HuH-7.5 (cell line): Measurements from ENCODE around the gene TBL3.

Experiments
- DNase-seq: peaks from one replicate; pipeline ENCODE4 v3.0.0; 2011; ENCODE audit warnings: low spot score

TBL3 gene

GRCh38 chr16:2016407-2016922 lies 44.6 kb downstream of the TBL3 start:
- DNase-seq = no peak

DNA sequence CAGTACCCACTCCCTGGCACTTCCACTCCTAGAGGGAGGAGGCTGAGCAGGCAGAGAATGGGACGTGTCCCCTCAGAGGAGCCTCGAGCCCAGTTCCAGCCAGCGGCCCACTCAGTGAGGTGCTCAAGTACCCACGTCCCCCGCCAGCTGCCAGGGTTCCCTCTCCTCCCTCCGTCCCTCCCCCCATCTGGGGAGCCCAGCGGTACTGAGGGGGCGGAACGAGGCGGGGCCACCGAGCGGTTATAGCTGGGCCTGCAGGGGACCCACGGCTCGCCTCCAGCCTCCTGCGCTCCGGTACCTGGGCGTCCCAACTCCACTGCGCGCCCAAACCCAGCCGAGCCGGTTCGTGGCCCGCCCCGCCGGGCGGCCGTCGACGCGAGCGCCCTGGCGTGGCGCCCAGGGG lies 47.7 kb downstream of the TBL3 start, which contains the start of gene NPW:
Gene NPW, plus strand, starts transcription at position 268 of the 403 bp plus-strand sequence.
- no peak for DNase-seq

GRCh38 chr16:2019921-2020831 lies 48.3 kb downstream of the TBL3 start:
- no peak for DNase-seq

DNA sequence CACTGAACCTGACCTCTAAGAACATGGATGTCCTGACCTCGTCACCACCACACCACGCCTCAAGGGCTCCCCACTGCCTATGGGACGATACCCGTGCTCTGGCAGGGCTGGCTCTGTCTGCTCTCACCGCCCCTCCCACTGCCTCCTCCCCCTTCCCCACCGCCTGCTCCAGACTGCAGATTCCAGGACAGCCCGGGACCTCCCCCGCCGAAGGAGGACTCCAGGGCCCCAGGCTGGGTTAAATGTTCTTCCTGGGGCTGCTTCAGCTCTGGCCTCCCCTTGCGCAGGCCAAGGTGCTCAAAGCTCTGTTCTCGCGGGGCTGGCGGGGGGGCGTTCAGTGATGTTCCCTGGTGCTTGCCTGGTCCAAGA lies 50.9 kb downstream of the TBL3 start:
- peak; percentile 87 for DNase-seq

DNA sequence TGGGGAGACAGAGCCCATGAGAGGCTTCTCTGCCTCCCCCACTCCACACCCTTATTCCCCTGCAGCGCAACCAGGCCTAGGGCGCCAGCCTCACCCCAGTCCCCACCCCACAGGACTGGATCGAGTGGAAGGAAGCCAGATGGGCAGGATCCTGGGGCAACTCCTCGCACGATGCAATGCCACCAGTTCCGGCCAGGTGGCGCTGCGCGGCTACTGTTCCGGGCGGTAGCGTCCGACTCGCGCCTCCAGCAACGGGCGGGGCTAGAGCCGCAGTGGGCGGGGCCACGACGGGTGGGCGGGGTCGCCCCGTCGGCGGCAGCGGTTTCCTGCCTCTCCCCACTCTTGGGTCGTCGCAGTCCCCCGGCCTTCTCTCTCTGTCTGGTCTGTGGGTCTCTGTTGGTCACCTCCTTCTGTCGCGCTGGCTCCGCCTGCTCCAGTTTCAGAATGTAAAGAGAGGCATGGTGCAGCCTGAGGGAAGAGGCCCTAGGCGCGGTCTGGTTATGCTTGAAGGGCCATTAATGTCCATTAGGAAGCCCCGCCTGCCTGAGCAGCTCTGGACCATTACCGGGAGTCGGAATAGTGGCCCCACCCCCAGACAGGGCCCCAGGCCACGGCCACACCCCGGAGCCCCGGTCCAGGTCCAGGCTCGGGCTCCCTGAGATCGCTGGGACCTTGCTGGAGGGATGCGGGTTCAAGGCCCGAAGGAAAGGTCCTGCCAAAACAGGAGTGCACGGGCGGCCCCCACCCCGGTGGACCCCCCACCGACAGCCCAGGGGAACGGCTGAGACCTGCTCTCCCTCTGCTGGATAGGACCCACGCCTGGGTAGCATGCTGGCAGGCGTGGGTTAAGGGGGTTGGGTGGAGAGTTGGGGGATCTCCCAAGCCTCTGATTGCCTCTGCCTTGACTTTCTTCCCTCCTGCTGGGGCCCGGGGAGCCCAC lies 51.5 kb downstream of the TBL3 start:
- DNase-seq = peak; percentile 97

GRCh38 chr16:2024032-2024420 lies 52.2 kb downstream of the TBL3 start:
- no peak for DNase-seq

DNA sequence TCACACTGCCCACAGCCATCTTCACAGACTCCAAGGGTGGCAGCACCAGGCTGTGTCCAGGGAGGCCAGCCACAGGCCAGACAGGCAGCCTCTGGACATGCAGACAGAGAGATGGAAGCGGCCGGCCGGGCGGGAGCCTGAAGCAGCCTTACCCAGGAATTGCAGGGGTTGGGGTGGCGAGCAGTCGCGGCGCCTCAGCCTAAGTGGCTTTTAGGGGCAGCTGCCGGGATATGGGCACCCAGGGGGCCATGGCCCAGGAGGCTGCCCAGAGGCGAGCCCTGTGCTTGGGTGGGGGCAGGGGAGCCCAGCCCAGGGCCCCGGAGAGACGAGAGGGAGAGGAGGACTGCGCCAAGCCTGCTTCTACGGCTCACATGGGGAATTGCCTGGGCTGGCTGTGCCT lies 53.4 kb downstream of the TBL3 start:
- DNase-seq = no peak

- DNase-seq = no peak
These were observed 54.1 kb downstream of the TBL3 start for GRCh38 chr16:2025878-2026460.

GRCh38 chr16:2026461-2027023 lies 54.7 kb downstream of the TBL3 start, which contains the start of gene NHERF2:
Gene NHERF2, plus strand, starts transcription at chr16:2026902. Its CDS starts 104 bp downstream, at chr16:2027006.
- peak; percentile 79 for DNase-seq

- peak; percentile 81 for DNase-seq
These were observed 55.5 kb downstream of the TBL3 start for GRCh38 chr16:2027024-2028010.

GRCh38 chr16:2028146-2028545 lies 56.3 kb downstream of the TBL3 start:
- DNase-seq = no peak

GRCh38 chr16:2028620-2029220 lies 56.9 kb downstream of the TBL3 start:
- DNase-seq = no peak

DNA sequence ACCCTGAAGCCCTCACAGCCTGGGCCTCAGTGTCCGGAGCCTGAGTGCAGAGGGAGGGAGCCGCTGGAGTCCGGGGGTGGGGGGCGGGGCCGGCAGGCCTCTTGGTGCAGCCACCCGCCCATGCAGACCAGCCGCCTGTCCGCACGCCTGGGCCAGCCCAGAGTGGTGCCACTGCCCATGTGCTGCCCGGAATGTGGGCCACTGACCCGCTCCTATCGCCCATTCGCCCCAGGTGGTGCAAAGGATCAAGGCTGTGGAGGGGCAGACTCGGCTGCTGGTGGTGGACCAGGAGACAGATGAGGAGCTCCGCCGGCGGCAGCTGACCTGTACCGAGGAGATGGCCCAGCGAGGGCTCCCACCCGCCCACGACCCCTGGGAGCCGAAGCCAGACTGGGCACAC lies 57.5 kb downstream of the TBL3 start:
- no peak for DNase-seq

DNA sequence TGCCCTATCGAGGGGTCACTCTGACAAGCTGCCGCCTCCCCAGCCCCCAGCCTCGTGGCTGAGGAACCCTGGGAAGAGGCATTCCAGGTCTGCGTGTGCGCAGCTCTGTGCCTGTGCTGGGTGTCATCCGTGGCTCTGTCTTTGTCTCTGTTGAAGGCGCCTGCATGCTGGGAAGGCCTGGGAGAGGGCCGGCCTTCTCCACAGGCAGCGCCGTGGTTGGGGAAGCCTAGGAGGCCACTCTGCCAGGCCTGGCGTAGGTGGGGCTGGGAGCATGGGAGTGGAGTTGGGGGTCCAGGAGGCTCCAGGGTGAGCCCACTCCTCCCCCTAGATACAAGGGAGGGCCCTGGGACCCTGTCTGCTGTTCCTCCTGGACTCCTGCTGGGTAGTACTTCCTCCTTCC lies 58.2 kb downstream of the TBL3 start:
- no peak for DNase-seq

GRCh38 chr16:2031081-2031577 lies 59.3 kb downstream of the TBL3 start:
- DNase-seq = no peak
